MG63 (cell line): ENCODE measurements around the gene FLT3. TPM values are rescaled to one million over a fixed set of nuclear protein-coding genes. Genes with fewer than 3 reads are reported as not detected.
"Not testable (repeated sequence)": the region's sequence is repeated elsewhere in the genome, so short reads cannot be mapped to it uniquely, and the experiment has no call there.

Experiments used
- DNase-seq: peaks from one replicate; pipeline ENCODE4 v3.0.0-alpha.2; 2020
- H3K27me3 ChIP-seq: fragments of 250-450 bp; sonication (Bioruptor Pico); 2 replicates; pipeline ENCODE4 v1.5.1; 2020; ENCODE audit warnings: mild to moderate bottlenecking, moderate library complexity
- H3K36me3 ChIP-seq: fragments of 250-450 bp; sonication (Bioruptor Pico); 2 replicates; pipeline ENCODE4 v1.5.1; 2020; ENCODE audit warnings: mild to moderate bottlenecking, moderate library complexity
- H3K4me3 ChIP-seq: fragments of 250-450 bp; sonication (Bioruptor Pico); 2 replicates; pipeline ENCODE4 v1.5.1; 2020; ENCODE audit warnings: mild to moderate bottlenecking, moderate library complexity
- H3K9me3 ChIP-seq: fragments of 250-450 bp; sonication (Bioruptor Pico); 2 replicates; pipeline ENCODE4 v1.5.1; 2020; ENCODE audit warnings: mild to moderate bottlenecking, moderate library complexity
- total RNA-seq: library from RNA; depleted of rRNA; stranded (reverse); fragments of >200 nt; shearing (Covaris generic); gene quantifications from 2 replicates; pipeline ENCODE4 v1.2.3, GENCODE V29; 2014; ENCODE audit warnings: low replicate concordance

The FLT3 gene
- total RNA-seq, 1 experiment from 2014 or later = not detected

DNA sequence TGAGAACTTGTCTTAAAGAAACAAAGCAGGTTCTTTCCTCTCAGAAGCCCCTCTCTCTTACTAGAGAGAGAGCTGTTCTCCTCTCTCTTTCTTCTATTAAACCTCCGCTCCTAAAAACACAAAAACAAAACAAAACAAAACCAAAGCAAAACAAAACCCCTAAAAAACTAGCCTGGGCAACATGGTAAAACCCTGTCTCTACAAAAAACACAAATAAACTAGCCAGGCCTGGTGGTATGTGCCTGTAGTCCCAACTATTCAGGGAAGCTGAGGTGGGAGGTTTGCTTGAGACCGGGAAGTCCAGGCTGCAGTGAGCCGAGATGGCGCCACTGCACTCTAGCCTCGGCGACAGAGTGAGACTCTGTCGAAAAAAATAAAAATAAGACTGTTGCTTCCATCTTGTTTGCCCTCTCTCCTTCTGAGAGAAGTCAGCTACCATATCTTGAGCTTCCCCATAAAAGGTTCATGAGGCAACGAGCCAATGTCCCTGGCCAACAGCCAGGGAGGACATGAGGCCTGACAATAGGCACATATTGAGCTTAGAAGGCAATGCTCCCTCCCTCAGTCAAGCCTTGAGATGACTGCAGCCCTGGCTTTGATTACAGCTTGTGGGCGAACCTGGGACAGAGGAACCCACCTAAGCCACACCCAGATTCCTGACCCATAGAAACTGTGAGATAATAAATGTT is 17.5 kb upstream of the FLT3 start:
- DNase-seq = no peak
- H3K9me3 ChIP-seq = no peaks in the 10 kb centered on the region
- H3K27me3 ChIP-seq = peaks cover 4% of the 10 kb centered on the region; the same call in 1 of the 2 replicates
- H3K4me3 ChIP-seq = no peak overlapping the region
- H3K36me3 ChIP-seq = no peaks in the 10 kb centered on the region

GRCh38 chr13:28116736-28117135 is 16.4 kb upstream of the FLT3 start:
- no peak overlapping the region for H3K4me3 ChIP-seq
- H3K27me3 ChIP-seq = peaks cover 4% of the 10 kb centered on the region; the same call in 1 of the 2 replicates
- H3K36me3 ChIP-seq = no peaks in the 10 kb centered on the region
- DNase-seq = no peak
- H3K9me3 ChIP-seq = no peaks in the 10 kb centered on the region

- Histone ChIP-seq H3K36me3 (no peaks in the 10 kb centered on the region), H3K4me3 (no peak overlapping the region), H3K27me3 (peaks cover 15% of the 10 kb centered on the region), H3K9me3 (no peaks in the 10 kb centered on the region)
- DNase-seq = no peak
Measured at GRCh38 chr13:28110414-28110813, 10.0 kb upstream of the FLT3 start.

GRCh38 chr13:28106976-28107375 is 6.6 kb upstream of the FLT3 start:
- Histone ChIP-seq H3K36me3 (no peaks in the 10 kb centered on the region), H3K4me3 (no peak overlapping the region), H3K27me3 (peaks cover 44% of the 10 kb centered on the region), H3K9me3 (no peaks in the 10 kb centered on the region)
- no peak for DNase-seq

GRCh38 chr13:28101886-28102285 is 1.5 kb upstream of the FLT3 start:
- H3K27me3 ChIP-seq = peaks cover 76% of the 10 kb centered on the region
- H3K36me3 ChIP-seq, H3K4me3 ChIP-seq, DNase-seq, H3K9me3 ChIP-seq: not testable (repeated sequence)

- Histone ChIP-seq H3K9me3 (no peaks in the 10 kb centered on the region), H3K27me3 (peaks cover 86% of the 10 kb centered on the region), H3K36me3 (no peaks in the 10 kb centered on the region), H3K4me3 (no peak overlapping the region)
- no peak for DNase-seq
Measured at GRCh38 chr13:28099396-28100149, 803 bp downstream of the FLT3 start.

DNA sequence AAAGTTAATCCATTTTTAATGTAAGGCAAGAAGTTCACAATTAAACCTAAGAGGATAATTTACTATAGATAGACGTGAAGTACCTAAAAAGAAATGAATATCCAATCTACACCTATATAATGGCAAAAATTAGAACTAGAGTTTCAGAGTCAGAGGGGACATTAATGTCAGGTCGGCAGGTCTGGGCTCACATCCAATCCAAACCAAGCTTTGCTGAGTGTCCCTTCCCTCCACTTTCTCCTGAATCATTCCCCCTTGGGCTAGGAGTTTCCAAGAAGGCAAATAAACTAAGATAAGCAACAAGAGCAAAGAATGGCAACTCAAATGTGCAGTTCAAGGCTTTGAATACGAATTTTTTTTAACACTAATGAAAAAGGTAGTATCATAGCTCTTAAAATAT is 2.9 kb downstream of the FLT3 start:
- no peaks in the 10 kb centered on the region for H3K9me3 ChIP-seq
- no peak for DNase-seq
- no peaks in the 10 kb centered on the region for H3K36me3 ChIP-seq
- H3K27me3 ChIP-seq = peaks cover 80% of the 10 kb centered on the region
- H3K4me3 ChIP-seq = no peak overlapping the region

- H3K36me3 ChIP-seq = no peaks in the 10 kb centered on the region
- no peaks in the 10 kb centered on the region for H3K9me3 ChIP-seq
- no peak overlapping the region for H3K4me3 ChIP-seq
- no peak for DNase-seq
- peaks cover 50% of the 10 kb centered on the region for H3K27me3 ChIP-seq
Measured at GRCh38 chr13:28094306-28094705, 6.1 kb downstream of the FLT3 start.

- Histone ChIP-seq H3K4me3 (no peak overlapping the region), H3K36me3 (no peaks in the 10 kb centered on the region), H3K9me3 (no peaks in the 10 kb centered on the region), H3K27me3 (peaks cover 46% of the 10 kb centered on the region)
- no peak for DNase-seq
Measured at GRCh38 chr13:28093881-28094280, 6.5 kb downstream of the FLT3 start.

DNA sequence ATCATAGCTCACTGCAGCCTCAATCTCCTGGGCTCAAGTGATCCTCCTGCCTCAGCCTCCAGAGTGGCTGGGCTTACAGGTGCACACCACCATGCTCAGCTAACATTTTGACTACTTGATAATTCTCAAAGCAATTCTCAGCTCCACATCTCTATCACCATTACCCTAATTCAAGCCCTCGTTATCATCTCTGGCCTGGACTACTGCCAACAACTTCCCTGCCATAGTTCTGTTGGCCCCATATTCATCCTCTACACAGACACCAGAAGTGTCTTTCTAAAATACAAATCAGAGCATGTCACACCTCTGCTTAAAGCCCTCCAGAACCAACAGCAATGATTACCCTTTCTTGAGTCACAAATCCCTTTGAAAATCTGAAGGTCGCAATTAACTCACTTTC is 7.9 kb downstream of the FLT3 start:
- H3K36me3 ChIP-seq = no peaks in the 10 kb centered on the region
- no peak for DNase-seq
- H3K9me3 ChIP-seq = peaks cover 2% of the 10 kb centered on the region; the same call in 1 of the 2 replicates
- no peak overlapping the region for H3K4me3 ChIP-seq
- H3K27me3 ChIP-seq = peaks cover 38% of the 10 kb centered on the region

- Histone ChIP-seq H3K4me3 (no peak overlapping the region), H3K36me3 (no peaks in the 10 kb centered on the region), H3K9me3 (peaks cover 2% of the 10 kb centered on the region; the same call in 1 of the 2 replicates), H3K27me3 (peaks cover 22% of the 10 kb centered on the region)
- DNase-seq = no peak
Measured at GRCh38 chr13:28089065-28089464, 11.3 kb downstream of the FLT3 start.

GRCh38 chr13:28077820-28078219 is 22.6 kb downstream of the FLT3 start:
- not testable (repeated sequence) for H3K9me3 ChIP-seq, H3K4me3 ChIP-seq, H3K27me3 ChIP-seq, DNase-seq, H3K36me3 ChIP-seq

DNA sequence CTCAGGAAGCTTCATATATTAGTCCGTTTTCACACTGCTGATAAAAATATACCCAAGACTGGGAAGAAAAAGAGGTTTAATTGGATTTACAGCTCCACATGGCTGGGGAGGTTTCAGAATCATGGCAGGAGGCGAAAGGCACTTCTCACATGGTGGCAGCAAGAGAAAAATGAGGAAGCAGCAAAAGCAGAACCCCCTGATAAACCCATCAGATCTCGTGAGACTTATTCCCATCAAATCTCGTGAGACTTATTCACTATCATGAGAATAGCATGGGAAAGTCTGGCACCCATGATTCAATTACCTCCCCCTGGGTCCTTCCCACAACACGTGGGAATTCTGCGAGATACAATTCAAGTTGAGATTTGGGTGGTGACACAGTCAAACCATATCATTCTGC is 23.1 kb downstream of the FLT3 start:
- no peak for DNase-seq
- H3K9me3 ChIP-seq = no peaks in the 10 kb centered on the region
- H3K36me3 ChIP-seq = no peaks in the 10 kb centered on the region
- no peak overlapping the region for H3K4me3 ChIP-seq
- H3K27me3 ChIP-seq = peaks cover 7% of the 10 kb centered on the region; the same call in 1 of the 2 replicates

GRCh38 chr13:28071424-28071823 is 29.0 kb downstream of the FLT3 start:
- H3K4me3 ChIP-seq = no peak overlapping the region
- H3K9me3 ChIP-seq = no peaks in the 10 kb centered on the region
- DNase-seq = no peak
- H3K27me3 ChIP-seq = no peaks in the 10 kb centered on the region
- H3K36me3 ChIP-seq = no peaks in the 10 kb centered on the region

GRCh38 chr13:28067491-28067890 is 32.9 kb downstream of the FLT3 start:
- Histone ChIP-seq H3K9me3 (no peaks in the 10 kb centered on the region), H3K36me3 (no peaks in the 10 kb centered on the region), H3K4me3 (no peak overlapping the region), H3K27me3 (no peaks in the 10 kb centered on the region)
- no peak for DNase-seq

- H3K9me3 ChIP-seq = no peaks in the 10 kb centered on the region
- H3K27me3 ChIP-seq = peaks cover 2% of the 10 kb centered on the region
- H3K4me3 ChIP-seq = no peak overlapping the region
- DNase-seq = peak; percentile 19
- no peaks in the 10 kb centered on the region for H3K36me3 ChIP-seq
Measured at GRCh38 chr13:28058866-28059613, 41.3 kb downstream of the FLT3 start.

- Histone ChIP-seq H3K27me3 (peaks cover 2% of the 10 kb centered on the region), H3K4me3 (no peak overlapping the region), H3K9me3 (no peaks in the 10 kb centered on the region), H3K36me3 (no peaks in the 10 kb centered on the region)
- no peak for DNase-seq
Measured at GRCh38 chr13:28056970-28057712, 43.2 kb downstream of the FLT3 start.
